Measurements from ENCODE around the gene NSMCE4A.

The NSMCE4A gene

GRCh38 chr10:121984463-121984862 is 9.4 kb upstream of the NSMCE4A start:
- peaks cover 6% of the 10 kb centered on the region for H3K9me3 ChIP-seq
- no peaks in the 10 kb centered on the region for H3K36me3 ChIP-seq
- H3K4me1 ChIP-seq (ENCODE audit: control insufficient read depth in 1 of 2, insufficient read depth in 1 of 2, low read depth in 1 of 2, low read length in 1 of 2), result peaks cover 0 to 4% of the 10 kb centered on the region in 2 experiments
- peaks cover 13% of the 10 kb centered on the region for H3K27me3 ChIP-seq
- no peak overlapping the region for H3K27ac ChIP-seq
- no peak for TF ChIP-seq CTCF (IDR thresholded peaks at IDR 0.05)
- H3K4me3 ChIP-seq (ENCODE audit: low read depth in 1 of 2, low read length in 1 of 2), result no peak overlapping the region

- TF ChIP-seq CTCF (IDR thresholded peaks at IDR 0.05), result no peak
- no peak overlapping the region for H3K4me3 ChIP-seq (ENCODE audit: low read depth in 1 of 2, low read length in 1 of 2)
Observed at GRCh38 chr10:121983852-121984251, 8.8 kb upstream of the NSMCE4A start.

DNA sequence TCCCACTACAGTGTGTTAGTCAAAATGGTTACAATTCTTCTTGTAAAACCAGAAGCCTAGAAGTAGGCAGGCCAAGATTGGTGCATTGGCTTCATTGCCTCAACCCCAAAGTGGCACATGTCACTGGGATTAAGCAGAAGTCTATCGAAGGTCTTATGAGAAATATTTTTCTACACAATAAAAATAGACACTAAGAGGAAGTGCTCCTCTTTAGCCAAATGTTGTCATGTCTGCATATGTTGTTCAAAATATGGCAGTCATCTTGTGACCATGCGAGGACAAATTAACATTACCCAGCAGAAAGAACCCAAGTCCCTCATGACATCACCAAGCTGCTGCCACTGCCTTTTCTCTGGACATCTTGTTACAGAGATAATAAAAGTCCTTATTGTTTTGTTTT is 6.3 kb upstream of the NSMCE4A start:
- Histone ChIP-seq H3K4me1 (ENCODE audit: control insufficient read depth in 1 of 2, insufficient read depth in 1 of 2, low read depth in 1 of 2, low read length in 1 of 2) (peaks cover 0 to 4% of the 10 kb centered on the region in 2 experiments), H3K36me3 (no peaks in the 10 kb centered on the region), H3K27ac (no peak overlapping the region), H3K27me3 (peaks cover 6% of the 10 kb centered on the region), H3K4me3 (ENCODE audit: low read depth in 1 of 2, low read length in 1 of 2) (no peak overlapping the region), H3K9me3 (peaks cover 6% of the 10 kb centered on the region)
- TF ChIP-seq CTCF (IDR thresholded peaks at IDR 0.05), result no peak

More at GRCh38 chr10:121983852-121984251, 8.8 kb upstream of the NSMCE4A start:
- Histone ChIP-seq H3K4me1 (ENCODE audit: control insufficient read depth in 1 of 2, insufficient read depth in 1 of 2, low read depth in 1 of 2, low read length in 1 of 2) (peaks cover 0 to 4% of the 10 kb centered on the region in 2 experiments), H3K36me3 (no peaks in the 10 kb centered on the region), H3K9me3 (peaks cover 6% of the 10 kb centered on the region), H3K27me3 (peaks cover 13% of the 10 kb centered on the region), H3K27ac (no peak overlapping the region)

DNA sequence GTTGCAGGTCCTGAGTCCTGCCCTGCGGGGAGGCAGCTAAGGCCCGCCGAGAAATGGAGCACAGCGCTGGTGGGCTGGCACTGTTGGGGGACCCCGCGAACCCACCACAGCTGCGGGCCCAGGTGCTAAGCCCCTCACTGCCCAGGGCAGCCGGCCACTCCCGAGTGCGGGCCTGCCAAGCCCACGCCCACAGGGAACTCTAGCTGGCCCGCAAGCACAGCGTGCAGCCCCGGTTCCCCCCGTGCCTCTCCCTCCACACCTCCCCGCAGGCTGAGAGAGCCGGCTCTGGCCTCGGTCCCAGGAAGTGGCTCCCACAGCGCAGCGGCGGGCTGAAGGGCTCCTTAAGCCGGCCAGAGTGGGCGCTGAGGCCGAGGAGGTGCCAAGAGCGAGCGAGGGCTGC is 3.5 kb upstream of the NSMCE4A start:
- H3K27me3 ChIP-seq, result peaks cover 6% of the 10 kb centered on the region
- no peak overlapping the region for H3K27ac ChIP-seq
- H3K36me3 ChIP-seq, result no peaks in the 10 kb centered on the region
- no peaks in the 10 kb centered on the region for H3K9me3 ChIP-seq
- no peak overlapping the region for H3K4me3 ChIP-seq (ENCODE audit: low read depth in 1 of 2, low read length in 1 of 2)
- TF ChIP-seq CTCF (IDR thresholded peaks at IDR 0.05), result no peak
- peaks cover 16 to 19% of the 10 kb centered on the region in 2 experiments for H3K4me1 ChIP-seq (ENCODE audit: control insufficient read depth in 1 of 2, insufficient read depth in 1 of 2, low read depth in 1 of 2, low read length in 1 of 2)

DNA sequence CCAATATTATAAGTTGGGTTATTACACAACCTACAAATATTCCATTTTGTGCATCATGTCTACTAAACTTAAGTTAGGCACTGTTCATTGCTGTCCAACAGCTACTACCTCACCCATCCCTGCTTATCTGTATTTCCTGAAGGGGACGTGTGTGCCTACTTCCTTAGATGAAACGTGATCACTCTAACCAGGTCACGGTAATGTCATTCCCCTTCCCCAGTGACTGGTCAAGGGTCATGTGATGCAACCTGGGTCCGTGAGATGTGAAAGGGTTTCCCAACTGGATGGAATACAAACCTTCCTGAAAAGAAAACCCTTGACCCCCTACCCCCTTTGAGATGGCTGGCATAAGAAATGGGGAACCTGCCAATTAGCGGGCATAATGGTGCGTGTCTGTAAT is 1.6 kb upstream of the NSMCE4A start:
- TF ChIP-seq CTCF (IDR thresholded peaks at IDR 0.05), result no peak
- H3K4me1 ChIP-seq (ENCODE audit: control insufficient read depth in 1 of 2, insufficient read depth in 1 of 2, low read depth in 1 of 2, low read length in 1 of 2), result peaks cover 16 to 20% of the 10 kb centered on the region in 2 experiments
- peaks cover under 1% of the 10 kb centered on the region for H3K27me3 ChIP-seq
- H3K36me3 ChIP-seq, result peaks cover 2% of the 10 kb centered on the region
- H3K27ac ChIP-seq, result no peak overlapping the region
- H3K9me3 ChIP-seq, result no peaks in the 10 kb centered on the region
- no peak overlapping the region for H3K4me3 ChIP-seq (ENCODE audit: low read depth in 1 of 2, low read length in 1 of 2)
